ENCODE results near the gene ROBO4.

ROBO4 gene

GRCh38 chr11:124889191-124890091 lies 8.2 kb downstream of the ROBO4 start:
- ChIA-PET POLR2A (no interaction called here), CTCF (interaction anchor here (1.0 to 3.8 kb wide), 7 partner anchors 9 to 245 kb away, joined by 3 to 19 read pairs (median 4); partner anchors contain the start of gene ROBO4)
- no peak for TF ChIP-seq CTCF (IDR thresholded peaks at IDR 0.05; ENCODE audit: control extremely low read depth, extremely low read depth, low read depth, missing control alignments)
- DNase-seq (ENCODE audit: extremely low spot score): no peak

GRCh38 chr11:124887667-124888013 lies 10.0 kb downstream of the ROBO4 start:
- POLR2A ChIA-PET: no interaction called here
- no peak for DNase-seq (ENCODE audit: extremely low spot score)
- CTCF ChIA-PET: interaction anchor here (1.1 to 3.8 kb wide), 5 partner anchors 10 to 254 kb away, joined by 3 to 19 read pairs (median 4); partner anchors contain the start of gene ROBO4
- no peak for TF ChIP-seq CTCF (IDR thresholded peaks at IDR 0.05; ENCODE audit: control extremely low read depth, extremely low read depth, low read depth, missing control alignments)

GRCh38 chr11:124886978-124887666 lies 10.5 kb downstream of the ROBO4 start:
- no peak for DNase-seq (ENCODE audit: extremely low spot score)
- ChIA-PET POLR2A (no interaction called here), CTCF (interaction anchor here (1.1 to 3.8 kb wide), 2 partner anchors 9 to 11 kb away, joined by 4 to 19 read pairs; no protein-coding TSS in a partner anchor)
- no peak for TF ChIP-seq CTCF (IDR thresholded peaks at IDR 0.05; ENCODE audit: control extremely low read depth, extremely low read depth, low read depth, missing control alignments)

- CTCF ChIA-PET: interaction anchor here (3.8 kb wide), 1 partner anchor 11 kb away, joined by 19 read pairs; no protein-coding TSS in a partner anchor
- no peak for TF ChIP-seq CTCF (IDR thresholded peaks at IDR 0.05; ENCODE audit: control extremely low read depth, extremely low read depth, low read depth, missing control alignments)
- DNase-seq (ENCODE audit: extremely low spot score): no peak
Observed at GRCh38 chr11:124886476-124886875, 11.2 kb downstream of the ROBO4 start.

GRCh38 chr11:124884869-124885479 lies 12.7 kb downstream of the ROBO4 start:
- ChIA-PET CTCF (interaction anchor here (1.6 kb wide), 1 partner anchor 9 kb away, joined by 7 read pairs; no protein-coding TSS in a partner anchor), POLR2A (no interaction called here)
- TF ChIP-seq CTCF (IDR thresholded peaks at IDR 0.05; ENCODE audit: control extremely low read depth, extremely low read depth, low read depth, missing control alignments): no peak
- DNase-seq (ENCODE audit: extremely low spot score): no peak

More at GRCh38 chr11:124886476-124886875, 11.2 kb downstream of the ROBO4 start:
- POLR2A ChIA-PET: no interaction called here

GRCh38 chr11:124884340-124884739 lies 13.3 kb downstream of the ROBO4 start:
- ChIA-PET POLR2A (no interaction called here), CTCF (interaction anchor here (1.6 kb wide), 1 partner anchor 8 kb away, joined by 7 read pairs; no protein-coding TSS in a partner anchor)
- no peak for DNase-seq (ENCODE audit: extremely low spot score)
- TF ChIP-seq CTCF (IDR thresholded peaks at IDR 0.05; ENCODE audit: control extremely low read depth, extremely low read depth, low read depth, missing control alignments): no peak
